Esophagus muscularis mucosa (tissue), 4 donors: Measurements from ENCODE around the gene CUL4A. TPM values are rescaled to one million over a fixed set of nuclear protein-coding genes. Genes with fewer than 3 reads are reported as not detected.
"Not testable (repeated sequence)": the region's sequence is repeated elsewhere in the genome, so short reads cannot be mapped to it uniquely, and the experiment has no call there.

Source experiments
- DNase-seq: peaks from one replicate; pipeline ENCODE4 v3.0.0-alpha.2; 2017; ENCODE audit errors: extremely low spot score
- H3K27ac ChIP-seq, 4 donors: fragments of 200-600 bp; sonication (generic); replicated peaks in 1 of 4; 1 replicate in 3 of 4; 2 replicates in 1 of 4; pipeline ENCODE4 v1.5.1; 2016 to 2019; ENCODE audit warnings: mild to moderate bottlenecking in 1 of 4
- H3K27me3 ChIP-seq, 4 donors: fragments of 200-600 bp; sonication (generic); one replicate each; pipeline versions ENCODE4 v1.5.1 to v1.6.0; 2016 to 2019
- H3K36me3 ChIP-seq, 4 donors: fragments of 200-600 bp; sonication (generic); one replicate each; pipeline ENCODE4 v1.5.1; 2016 to 2019
- H3K4me1 ChIP-seq, 4 donors: fragments of 200-600 bp; sonication (generic); one replicate each; pipeline ENCODE4 v1.5.1; 2016 to 2019
- H3K4me3 ChIP-seq, 4 donors: fragments of 200-600 bp; sonication (generic); 1 replicate in 2 of 4; 2 replicates in 2 of 4; pipeline ENCODE4 v1.5.1; 2016 to 2019; ENCODE audit warnings: mild to moderate bottlenecking in 4 of 4, moderate library complexity in 1 of 4
- H3K9me3 ChIP-seq, 4 donors: fragments of 200-600 bp; sonication (generic); 1 replicate in 3 of 4; 2 replicates in 1 of 4; pipeline ENCODE4 v1.5.1; 2016 to 2019
- EP300 ChIP-seq: sonication (generic); formaldehyde crosslinking; IDR thresholded peaks from one replicate; pipeline ENCODE4 v1.6.1; 2017; ENCODE audit warnings: antibody characterized with exemption
- POLR2A ChIP-seq: fragments of 450-650 bp; IDR thresholded peaks from one replicate; pipeline ENCODE4 v1.6.1; 2017; ENCODE audit warnings: antibody characterized with exemption, moderate library complexity, mild to moderate bottlenecking, low read depth
- POLR2AphosphoS5 ChIP-seq, 2 donors: sonication (generic); formaldehyde crosslinking; IDR thresholded peaks; one replicate each; pipeline ENCODE4 v1.6.1; 2017; ENCODE audit warnings: antibody characterized with exemption in 2 of 2
- WGBS: methylation state at CpG from one replicate; pipeline ENCODE4 v1.1.5; 2018; 5-methylcytosine and 5-hydroxymethylcytosine counted together
- intact Hi-C: fragments of 100-400 bp; cut with DNase I; formaldehyde crosslinking; loops from one replicate; pipeline ENCODE4 v1.15.1; 2023
- total RNA-seq, 4 donors: library from RNA; depleted of rRNA; stranded (reverse); fragments of >200 nt; gene quantifications; one replicate each; pipeline versions ENCODE4 v1.1.0 to v1.2.1, GENCODE V29; 2016
- TF ChIP-seq, protein P1 (sequence below), 3 experiments: fragments of 200-600 bp in 2 of 3; fragments of 450-650 bp in 1 of 3; sonication (generic) in 2 of 3; IDR thresholded peaks; one replicate each; pipeline ENCODE4 v1.5.1; 2017 to 2019; ENCODE audit warnings: antibody characterized with exemption in 3 of 3, mild to moderate bottlenecking in 2 of 3, moderate library complexity in 1 of 3

The CUL4A gene
- total RNA-seq = 100 to 1,000 TPM in 3 of 4 donors, 10 to 100 TPM in 1; 93.4 to 154 (median 122) TPM

DNA sequence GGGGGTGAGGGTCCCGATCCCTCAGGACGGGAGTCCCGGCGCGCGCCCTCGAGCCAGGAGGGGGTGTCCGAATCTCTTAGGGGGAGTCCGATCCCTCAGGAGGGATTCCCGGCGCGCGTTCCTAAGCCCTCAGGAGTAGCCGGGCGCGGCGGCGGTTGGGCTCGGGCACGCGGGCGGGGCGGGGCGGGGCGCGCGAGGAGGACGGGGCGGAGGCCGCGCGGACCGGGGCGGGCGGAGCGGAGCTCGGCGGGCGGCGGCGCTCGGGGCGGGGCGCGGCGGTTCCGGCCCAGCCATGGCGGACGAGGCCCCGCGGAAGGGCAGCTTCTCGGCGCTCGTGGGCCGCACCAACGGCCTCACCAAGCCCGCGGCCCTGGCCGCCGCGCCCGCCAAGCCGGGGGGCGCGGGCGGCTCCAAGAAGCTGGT is at the start of gene CUL4A:
TSS of gene CUL4A (plus strand) at position 278 of the 423 bp plus-strand sequence. CDS start at position 293, 15 bp downstream.
- intact Hi-C loops = loop anchor here (2.0 to 5.0 kb wide), 2 partner anchors 55 to 88 kb away; partner anchors contain the start of gene LAMP1
- peaks cover 48 to 82% (median 80%) of the 10 kb centered on the region in 4 donors for H3K4me1 ChIP-seq
- no peak for DNase-seq

DNA sequence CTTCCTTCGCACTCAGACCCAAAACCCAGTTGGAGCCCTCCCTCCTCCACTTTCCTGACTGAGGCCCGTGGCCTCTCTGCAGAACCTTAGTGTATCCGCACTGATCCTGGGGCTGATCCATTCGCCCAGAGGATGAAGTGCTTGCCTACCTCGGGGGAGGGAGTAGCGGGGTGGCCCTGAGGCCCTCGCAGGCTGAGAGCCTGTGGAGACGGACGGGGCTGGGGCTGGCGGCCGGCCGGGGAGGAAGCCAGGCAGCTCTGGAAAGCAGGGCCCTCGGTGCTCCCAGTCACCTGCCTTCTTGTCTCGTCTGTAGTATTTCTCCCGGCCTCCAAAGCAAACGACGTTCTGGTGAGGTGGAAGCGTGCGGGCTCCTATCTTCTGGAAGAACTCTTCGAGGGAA is 49.7 kb upstream of the CUL4A start:
- WGBS = 88% methylated on average over 20 of the region's 20 CpGs
- no peak overlapping the region for H3K4me3 ChIP-seq
- H3K4me1 ChIP-seq = peaks cover 0 to 3% (median 1%) of the 10 kb centered on the region in 4 donors
- peaks cover 0 to 42% (median 10%) of the 10 kb centered on the region in 4 donors for H3K27me3 ChIP-seq
- no peaks in the 10 kb centered on the region for H3K36me3 ChIP-seq
- intact Hi-C loops = loop anchor here (10.0 kb wide), 1 partner anchor 325 kb away; no protein-coding TSS in a partner anchor
- no peak overlapping the region for H3K27ac ChIP-seq
- DNase-seq = no peak
- no peaks in the 10 kb centered on the region for H3K9me3 ChIP-seq
- TF ChIP-seq, protein P1, sequence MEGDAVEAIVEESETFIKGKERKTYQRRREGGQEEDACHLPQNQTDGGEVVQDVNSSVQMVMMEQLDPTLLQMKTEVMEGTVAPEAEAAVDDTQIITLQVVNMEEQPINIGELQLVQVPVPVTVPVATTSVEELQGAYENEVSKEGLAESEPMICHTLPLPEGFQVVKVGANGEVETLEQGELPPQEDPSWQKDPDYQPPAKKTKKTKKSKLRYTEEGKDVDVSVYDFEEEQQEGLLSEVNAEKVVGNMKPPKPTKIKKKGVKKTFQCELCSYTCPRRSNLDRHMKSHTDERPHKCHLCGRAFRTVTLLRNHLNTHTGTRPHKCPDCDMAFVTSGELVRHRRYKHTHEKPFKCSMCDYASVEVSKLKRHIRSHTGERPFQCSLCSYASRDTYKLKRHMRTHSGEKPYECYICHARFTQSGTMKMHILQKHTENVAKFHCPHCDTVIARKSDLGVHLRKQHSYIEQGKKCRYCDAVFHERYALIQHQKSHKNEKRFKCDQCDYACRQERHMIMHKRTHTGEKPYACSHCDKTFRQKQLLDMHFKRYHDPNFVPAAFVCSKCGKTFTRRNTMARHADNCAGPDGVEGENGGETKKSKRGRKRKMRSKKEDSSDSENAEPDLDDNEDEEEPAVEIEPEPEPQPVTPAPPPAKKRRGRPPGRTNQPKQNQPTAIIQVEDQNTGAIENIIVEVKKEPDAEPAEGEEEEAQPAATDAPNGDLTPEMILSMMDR (IDR thresholded peaks at IDR 0.05) = no peak
- TF ChIP-seq EP300 = no peak
- TF ChIP-seq POLR2AphosphoS5 (IDR thresholded peaks at IDR 0.05) = no peak
- TF ChIP-seq POLR2A = no peak

More for the DNA sequence above, at the start of gene CUL4A:
- TF ChIP-seq, protein P1 (IDR thresholded peaks at IDR 0.05) = no peak
- TF ChIP-seq POLR2AphosphoS5 (IDR thresholded peaks at IDR 0.05) = peak in 1 of 2 donors; percentile 4
- H3K36me3 ChIP-seq = peaks cover 0 to 29% (median 0%) of the 10 kb centered on the region in 4 donors
- H3K27ac ChIP-seq = peak within 1 kb of the TSS; percentile 99 to 100 (median 100)
- no peaks in the 10 kb centered on the region for H3K27me3 ChIP-seq
- peak within 1 kb of the TSS; percentile 87 to 88 (median 88) for H3K4me3 ChIP-seq
- WGBS = under 1% methylated on average over 32 of the region's 66 CpGs
- H3K9me3 ChIP-seq = no peaks in the 10 kb centered on the region

DNA sequence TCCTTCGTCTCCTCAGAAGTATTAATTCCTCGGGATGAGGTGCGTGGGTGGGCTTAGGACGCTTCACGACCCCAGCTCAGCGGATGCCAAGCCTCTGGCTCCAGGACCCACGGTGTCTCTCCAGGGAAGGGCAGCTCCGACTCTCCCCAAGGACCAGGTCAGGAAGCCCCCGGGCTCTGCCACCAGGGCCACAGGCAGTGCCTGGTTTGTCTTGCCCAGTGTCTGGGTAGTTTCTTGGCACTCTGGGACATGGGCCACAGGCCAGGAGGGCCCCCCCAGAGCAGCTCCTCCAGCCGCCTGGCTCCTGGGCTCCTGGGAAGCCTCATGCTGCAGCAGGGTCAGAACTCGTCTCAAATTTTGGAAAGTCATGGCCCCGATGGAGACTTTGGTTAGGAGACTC is 48.4 kb upstream of the CUL4A start:
- Histone ChIP-seq H3K27ac (no peak overlapping the region), H3K4me3 (no peak overlapping the region), H3K36me3 (no peaks in the 10 kb centered on the region), H3K27me3 (peaks cover 0 to 42% (median 10%) of the 10 kb centered on the region in 4 donors), H3K4me1 (no peaks in the 10 kb centered on the region), H3K9me3 (no peaks in the 10 kb centered on the region)
- DNase-seq = no peak
- intact Hi-C loops = no loop called here
- 72% methylated on average over 12 of the region's 12 CpGs for WGBS
- TF ChIP-seq POLR2AphosphoS5 (IDR thresholded peaks at IDR 0.05) (no peak), EP300 (no peak), POLR2A (no peak)
- TF ChIP-seq, protein P1 (IDR thresholded peaks at IDR 0.05) = no peak

DNA sequence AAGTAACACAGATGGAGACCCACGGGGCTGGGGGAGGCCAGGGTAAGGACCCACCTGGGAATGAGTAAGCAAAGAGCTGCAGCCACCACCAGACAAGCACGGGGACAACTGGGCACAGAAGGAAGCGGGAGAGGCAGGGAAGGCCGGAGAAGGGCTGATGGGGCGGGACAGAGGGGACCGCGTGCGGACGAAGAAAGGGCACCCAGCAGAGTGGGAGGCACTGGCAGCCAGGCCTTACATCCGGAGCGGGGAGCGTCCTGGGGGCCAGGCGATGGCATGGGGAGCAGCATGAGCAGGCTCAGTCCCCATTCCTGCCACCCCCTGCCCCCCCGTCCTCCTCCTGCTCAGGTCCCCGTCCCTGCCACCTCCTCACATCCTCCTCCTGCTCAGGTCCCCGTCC is 48.0 kb upstream of the CUL4A start:
- Histone ChIP-seq H3K9me3 (no peaks in the 10 kb centered on the region), H3K36me3 (no peaks in the 10 kb centered on the region), H3K27ac (no peak overlapping the region), H3K4me1 (no peaks in the 10 kb centered on the region), H3K27me3 (peaks cover 0 to 42% (median 10%) of the 10 kb centered on the region in 4 donors), H3K4me3 (no peak overlapping the region)
- intact Hi-C loops = no loop called here
- 61% methylated on average over 14 of the region's 16 CpGs for WGBS
- TF ChIP-seq, protein P1 (IDR thresholded peaks at IDR 0.05) = no peak
- TF ChIP-seq POLR2AphosphoS5 (IDR thresholded peaks at IDR 0.05) = no peak
- no peak for TF ChIP-seq EP300
- TF ChIP-seq POLR2A = no peak
- DNase-seq = no peak

DNA sequence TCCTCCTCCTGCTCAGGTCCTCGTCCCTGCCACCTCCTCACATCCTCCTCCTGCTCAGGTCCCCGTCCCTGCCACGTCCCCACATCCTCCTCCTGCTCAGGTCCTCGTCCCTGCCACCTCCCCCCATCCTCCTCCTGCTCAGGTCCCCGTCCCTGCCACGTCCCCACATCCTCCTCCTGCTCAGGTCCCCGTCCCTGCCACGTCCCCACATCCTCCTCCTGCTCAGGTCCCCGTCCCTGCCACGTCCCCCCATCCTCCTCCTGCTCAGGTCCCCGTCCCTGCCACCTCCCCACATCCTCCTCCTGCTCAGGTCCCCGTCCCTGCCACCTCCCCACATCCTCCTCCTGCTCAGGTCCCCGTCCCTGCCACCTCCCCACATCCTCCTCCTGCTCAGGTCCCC is 47.4 kb upstream of the CUL4A start:
- H3K9me3 ChIP-seq, intact Hi-C loops, H3K4me1 ChIP-seq, H3K4me3 ChIP-seq, H3K36me3 ChIP-seq, DNase-seq, H3K27ac ChIP-seq: not testable (repeated sequence)
- H3K27me3 ChIP-seq = peaks cover 0 to 42% (median 10%) of the 10 kb centered on the region in 4 donors
- 41% methylated on average over 5 of the region's 13 CpGs for WGBS
